ENCODE data around the gene CHD9NB. TPM values are rescaled to one million over a fixed set of nuclear protein-coding genes. Genes with fewer than 3 reads are reported as not detected.
A peak's percentile ranks its signal among the peaks of the same experiment; 100 is the strongest.
"Not testable (repeated sequence)": the region's sequence is repeated elsewhere in the genome, so short reads cannot be mapped to it uniquely, and the experiment has no call there.

The CHD9NB gene
- total RNA-seq, 1 experiment from 2014 or later, result 3.8 TPM

DNA sequence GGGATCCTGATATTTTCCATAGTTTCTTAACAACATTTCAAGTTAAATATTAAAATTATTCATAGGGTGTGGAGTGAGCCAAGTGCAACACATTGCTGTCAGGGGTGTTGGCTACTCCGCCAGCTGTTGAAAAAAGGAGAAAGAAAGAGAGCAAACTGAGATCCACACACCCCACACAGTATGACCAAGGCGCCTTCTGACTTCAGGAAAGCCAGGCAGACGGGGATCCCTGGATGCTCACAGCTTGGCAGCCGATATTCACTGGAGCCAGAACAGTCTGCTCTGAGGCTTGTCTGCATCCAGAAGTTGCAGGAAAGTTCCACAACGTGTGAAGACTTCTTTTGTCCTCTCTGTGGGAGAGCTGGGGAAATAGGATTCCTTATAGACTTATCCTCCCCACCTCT, 9.3 kb downstream of the CHD9NB start:
- no peak for DNase-seq (ENCODE audit: low read depth)
- in situ Hi-C loops (cut with HindIII; ENCODE audit: low pct_unique_long_range_greater_than_20kb, low sequenced_read_pairs), result no loop called here

DNA sequence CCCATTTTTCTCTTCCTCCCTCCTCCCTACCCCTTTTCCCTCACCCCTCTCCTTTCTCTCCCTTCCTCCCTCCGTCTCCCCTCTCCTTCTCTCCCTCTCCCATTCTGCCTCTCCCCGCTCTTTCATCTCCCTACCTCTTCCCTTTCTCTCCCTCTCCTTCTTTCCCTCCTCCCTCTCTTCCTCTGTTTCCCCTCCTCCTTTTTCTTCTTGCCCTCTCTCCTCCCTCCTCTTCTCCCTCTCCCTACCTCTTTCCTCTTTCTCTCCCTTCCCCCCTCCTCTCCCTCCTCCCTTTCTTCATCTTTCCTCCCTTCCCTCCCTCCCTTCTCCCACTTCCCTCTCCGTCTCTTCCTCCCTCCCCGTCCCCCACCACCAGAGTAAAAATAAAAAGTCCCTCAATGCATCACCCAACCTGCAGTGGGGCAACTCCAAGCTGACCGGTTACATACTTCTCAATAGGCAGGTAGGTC, 10.4 kb downstream of the CHD9NB start:
- in situ Hi-C loops (cut with HindIII; ENCODE audit: low pct_unique_long_range_greater_than_20kb, low sequenced_read_pairs), result no loop called here
- DNase-seq (ENCODE audit: low read depth), result no peak

DNA sequence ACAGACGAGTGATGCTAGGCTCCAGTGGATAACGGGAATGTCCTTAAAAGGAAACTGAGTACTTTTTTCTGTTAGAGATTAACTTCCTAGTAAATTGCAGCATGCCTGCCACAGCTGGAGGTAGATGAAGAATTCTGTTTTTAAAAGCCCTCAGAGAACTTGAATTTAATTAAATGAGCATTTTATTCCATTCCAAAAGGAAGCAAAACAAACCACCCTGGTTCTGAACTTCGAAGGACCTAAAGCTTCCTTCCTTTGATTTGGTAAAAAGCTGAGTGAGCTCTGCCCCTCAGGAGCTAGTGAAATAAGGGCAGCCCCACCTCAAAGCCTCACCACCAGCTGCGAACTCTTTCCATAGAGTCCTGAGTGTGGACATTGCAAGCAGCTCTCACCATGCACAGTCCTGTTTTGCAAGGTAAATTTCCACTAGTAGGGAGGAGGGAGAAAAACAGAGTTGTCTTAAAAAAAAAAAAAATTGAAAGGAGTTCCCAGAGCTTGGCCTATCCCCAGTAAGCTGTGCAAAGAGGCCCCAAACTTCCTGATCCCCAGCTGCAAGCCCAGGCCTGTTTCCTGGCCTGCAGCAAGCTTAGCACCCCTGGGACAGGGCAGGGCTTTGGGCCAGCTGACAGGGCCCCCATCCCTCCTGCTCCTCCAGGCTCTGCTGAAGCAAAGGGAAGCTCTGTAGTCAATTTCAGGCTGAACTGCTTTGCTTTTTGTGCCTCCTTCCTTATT, 11.2 kb downstream of the CHD9NB start:
- in situ Hi-C loops (cut with HindIII; ENCODE audit: low pct_unique_long_range_greater_than_20kb, low sequenced_read_pairs), result no loop called here
- DNase-seq (ENCODE audit: low read depth), result peak; percentile 21

DNA sequence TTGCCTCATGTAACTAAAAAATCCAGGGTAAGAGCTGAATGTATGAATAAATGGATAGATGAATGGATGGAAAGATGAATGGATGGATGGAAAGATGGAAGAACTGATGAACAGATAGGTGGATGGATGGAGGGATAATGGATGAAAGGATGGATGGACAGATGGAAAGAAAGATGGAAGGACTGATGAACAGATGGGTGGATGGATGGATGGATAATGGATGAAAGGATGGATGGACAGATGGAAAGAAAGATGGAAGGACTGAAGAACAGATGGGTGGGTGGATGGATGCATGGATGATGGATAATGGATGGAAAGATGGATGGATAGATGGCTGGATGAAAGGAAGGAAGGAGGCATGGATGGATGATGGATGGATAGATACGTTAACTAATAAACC, 11.9 kb downstream of the CHD9NB start:
- in situ Hi-C loops (cut with HindIII; ENCODE audit: low pct_unique_long_range_greater_than_20kb, low sequenced_read_pairs), result no loop called here
- DNase-seq (ENCODE audit: low read depth), result no peak

DNA sequence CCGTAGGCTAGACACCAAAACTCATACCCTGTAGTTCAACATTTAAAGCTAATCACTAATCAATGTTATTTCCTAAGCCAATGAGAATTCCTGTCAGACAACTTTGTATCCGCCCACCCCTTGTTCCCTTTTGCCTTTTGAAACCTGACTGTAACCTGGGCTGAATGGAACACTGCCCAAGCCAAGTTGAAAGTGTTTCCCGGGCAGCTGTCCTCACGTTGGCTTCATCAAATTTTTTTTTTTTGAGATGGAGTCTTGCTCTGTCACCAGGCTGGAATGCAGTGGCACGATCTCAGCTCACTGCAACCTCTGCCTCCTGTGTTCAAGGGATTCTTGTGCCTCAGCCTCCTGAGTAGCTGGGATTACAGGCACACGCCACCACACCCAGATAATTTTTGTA, 16.0 kb downstream of the CHD9NB start:
- DNase-seq (ENCODE audit: low read depth); in situ Hi-C loops (cut with HindIII; ENCODE audit: low pct_unique_long_range_greater_than_20kb, low sequenced_read_pairs): not testable (repeated sequence)

DNA sequence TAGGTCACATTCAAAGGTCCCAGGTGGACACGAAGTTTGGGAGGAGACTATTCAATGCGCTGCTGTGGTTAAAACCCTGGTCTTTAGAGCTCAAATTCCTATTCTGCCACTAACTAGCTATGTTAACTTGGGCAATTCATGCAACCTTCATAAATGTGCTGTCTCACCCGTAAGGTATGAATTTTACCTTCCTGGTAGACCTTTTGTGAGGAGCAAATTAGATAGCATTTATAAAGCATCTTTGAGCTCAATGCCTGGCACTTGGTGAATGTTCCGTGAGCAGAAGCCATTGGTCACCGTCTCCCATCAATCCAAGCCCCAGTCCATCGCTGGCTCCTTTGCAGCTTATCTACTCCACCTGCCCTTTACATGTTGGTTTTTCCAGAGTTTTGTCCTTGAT, 16.6 kb downstream of the CHD9NB start:
- in situ Hi-C loops (cut with HindIII; ENCODE audit: low pct_unique_long_range_greater_than_20kb, low sequenced_read_pairs), result no loop called here
- no peak for DNase-seq (ENCODE audit: low read depth)

DNA sequence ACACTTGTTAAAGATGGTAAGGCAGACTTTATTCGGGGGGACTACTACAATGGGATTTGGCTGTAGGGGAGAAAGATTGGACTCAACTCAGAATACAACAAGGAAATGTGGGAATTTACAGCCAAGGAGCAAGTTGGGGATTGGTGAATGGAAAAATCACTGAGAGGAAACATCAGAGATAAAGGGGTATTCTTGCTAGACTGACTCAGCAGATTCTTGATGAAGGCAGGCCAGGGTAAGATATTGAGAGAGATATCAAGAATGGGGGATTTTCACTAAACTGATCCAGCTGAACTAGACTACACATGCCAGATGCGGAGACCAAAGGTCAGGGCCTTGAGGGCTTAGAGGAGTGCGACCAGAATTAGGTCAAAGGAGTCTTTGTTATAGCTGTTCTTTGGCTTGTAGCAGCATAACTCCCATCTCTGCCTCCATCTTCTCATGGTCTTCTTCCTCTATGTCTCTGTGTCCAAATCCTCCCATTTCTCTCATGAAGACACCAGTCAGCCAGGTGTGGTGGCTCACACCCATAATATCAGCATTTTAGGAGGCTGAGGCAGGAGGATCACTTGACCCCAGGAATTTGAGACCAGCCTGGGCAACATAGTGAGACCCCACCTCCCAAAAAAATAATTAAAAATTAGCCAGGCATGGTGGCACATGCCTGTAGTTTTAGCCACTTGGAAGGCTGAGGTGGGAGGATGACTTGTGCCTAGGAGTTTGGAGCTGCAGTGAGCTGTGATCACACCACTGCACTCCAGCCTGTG, 17.3 kb downstream of the CHD9NB start:
- no peak for DNase-seq (ENCODE audit: low read depth)
- in situ Hi-C loops (cut with HindIII; ENCODE audit: low pct_unique_long_range_greater_than_20kb, low sequenced_read_pairs), result no loop called here

DNA sequence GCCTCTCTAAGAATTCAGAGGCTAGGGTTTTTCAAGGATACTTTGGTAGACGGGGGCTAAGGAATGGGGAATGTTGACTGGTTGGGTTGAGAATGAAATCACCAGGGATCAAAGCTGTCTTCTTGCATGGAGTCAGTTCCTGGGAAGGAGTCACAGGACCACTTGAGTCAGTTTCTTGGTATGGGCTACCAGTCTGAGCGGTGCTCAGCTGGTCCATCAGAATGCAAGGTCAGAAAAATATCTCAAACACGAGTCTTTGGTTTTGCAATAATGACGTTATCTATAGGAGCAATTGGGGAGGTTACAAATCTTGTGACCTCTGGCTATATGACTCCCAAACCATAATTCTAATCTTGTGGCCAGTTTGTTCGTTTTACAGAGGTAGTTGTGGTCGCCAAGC, 18.4 kb downstream of the CHD9NB start:
- in situ Hi-C loops (cut with HindIII; ENCODE audit: low pct_unique_long_range_greater_than_20kb, low sequenced_read_pairs), result no loop called here
- DNase-seq (ENCODE audit: low read depth), result no peak

DNA sequence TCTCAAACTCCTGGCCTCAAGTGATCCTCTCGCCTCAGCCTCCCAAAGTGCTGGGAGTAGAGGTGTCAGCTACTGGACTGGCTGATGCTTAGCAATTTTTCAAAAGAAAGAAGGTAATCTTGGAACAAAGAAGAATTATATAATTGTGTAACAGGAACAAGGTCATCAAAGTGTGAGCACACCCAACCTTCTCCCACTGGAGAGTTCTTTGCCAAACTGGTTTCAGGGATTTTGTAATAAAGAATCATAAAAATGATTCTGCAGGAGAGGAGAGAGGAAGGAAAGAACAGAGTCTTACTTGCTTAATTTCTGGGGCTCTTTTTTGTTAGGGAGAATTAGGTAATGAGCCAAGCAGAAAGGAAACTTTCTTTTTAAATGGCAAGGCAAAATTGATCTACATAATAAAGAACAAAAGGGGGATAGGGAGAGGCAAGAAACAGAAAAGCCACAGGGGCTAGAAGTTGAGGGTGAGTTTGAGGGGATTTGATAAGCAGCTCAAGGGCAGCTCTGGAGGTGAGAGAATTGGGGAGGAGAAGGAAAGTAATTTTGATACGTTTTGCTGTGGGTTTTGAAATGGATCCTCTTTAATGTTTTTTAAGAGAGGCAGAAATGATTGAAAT, 21.3 kb downstream of the CHD9NB start:
- in situ Hi-C loops (cut with HindIII; ENCODE audit: low pct_unique_long_range_greater_than_20kb, low sequenced_read_pairs), result no loop called here
- DNase-seq (ENCODE audit: low read depth), result no peak

DNA sequence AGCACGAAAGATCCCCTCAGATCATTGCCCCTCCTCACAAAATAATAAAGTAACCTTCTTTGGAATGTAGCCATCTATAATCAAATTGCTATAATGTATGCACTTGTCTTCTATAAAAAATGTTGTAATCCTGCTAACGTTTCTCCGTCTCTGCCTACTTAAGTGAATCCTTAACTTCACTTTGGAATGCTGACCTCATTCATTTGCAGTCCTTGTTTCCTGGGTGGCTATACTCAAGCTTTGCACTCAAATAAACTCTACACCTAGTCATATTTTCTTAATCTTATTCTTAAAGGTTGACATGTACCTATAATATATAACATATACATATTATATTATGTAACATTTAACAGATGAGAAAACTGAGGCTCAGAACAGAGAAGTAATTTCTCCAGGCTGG, 22.7 kb downstream of the CHD9NB start:
- in situ Hi-C loops (cut with HindIII; ENCODE audit: low pct_unique_long_range_greater_than_20kb, low sequenced_read_pairs), result no loop called here

DNA sequence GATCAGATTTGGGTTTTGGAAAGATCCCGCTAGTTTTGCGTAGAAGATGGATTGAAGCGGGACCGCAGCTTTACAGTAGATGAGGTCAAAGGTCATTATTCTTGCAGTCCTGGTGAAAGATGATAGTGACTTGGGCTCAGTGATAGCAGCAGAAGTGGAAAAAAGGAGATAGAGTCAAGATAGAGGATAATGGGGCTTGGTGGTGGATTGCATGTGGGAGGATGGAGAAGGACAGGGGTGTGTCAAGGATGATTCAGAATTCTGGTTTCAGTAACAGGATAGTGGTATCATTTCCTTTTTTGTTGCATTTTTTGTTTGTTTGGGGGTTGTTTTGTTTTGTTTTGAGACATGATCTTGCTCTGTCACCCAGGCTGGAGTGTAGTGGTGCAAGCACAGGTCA, 28.7 kb downstream of the CHD9NB start:
- DNase-seq (ENCODE audit: low read depth), result no peak
- in situ Hi-C loops (cut with HindIII; ENCODE audit: low pct_unique_long_range_greater_than_20kb, low sequenced_read_pairs), result no loop called here

More for the DNA sequence above, 22.7 kb downstream of the CHD9NB start:
- DNase-seq (ENCODE audit: low read depth), result no peak

DNA sequence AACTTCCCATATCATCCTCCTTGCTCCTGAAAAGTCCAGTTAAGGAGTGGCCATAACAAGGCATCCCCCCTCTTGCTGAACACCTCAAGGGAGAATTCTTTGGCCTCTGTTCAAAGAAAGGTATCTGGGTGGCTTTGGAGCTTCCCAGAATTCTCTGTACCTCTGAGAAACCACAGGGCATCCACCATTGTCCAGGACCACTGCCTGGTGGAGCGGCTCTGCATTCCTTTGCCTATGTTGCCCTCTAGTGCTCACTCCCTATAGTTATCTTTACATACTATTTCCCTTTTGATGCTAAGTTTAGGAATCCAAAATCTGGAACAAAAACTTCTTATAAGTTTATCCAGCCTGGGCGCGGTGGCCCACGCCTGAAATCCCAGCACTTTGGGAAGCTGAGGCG, 30.3 kb downstream of the CHD9NB start:
- in situ Hi-C loops (cut with HindIII; ENCODE audit: low pct_unique_long_range_greater_than_20kb, low sequenced_read_pairs), result no loop called here
- DNase-seq (ENCODE audit: low read depth), result peak; percentile 14

DNA sequence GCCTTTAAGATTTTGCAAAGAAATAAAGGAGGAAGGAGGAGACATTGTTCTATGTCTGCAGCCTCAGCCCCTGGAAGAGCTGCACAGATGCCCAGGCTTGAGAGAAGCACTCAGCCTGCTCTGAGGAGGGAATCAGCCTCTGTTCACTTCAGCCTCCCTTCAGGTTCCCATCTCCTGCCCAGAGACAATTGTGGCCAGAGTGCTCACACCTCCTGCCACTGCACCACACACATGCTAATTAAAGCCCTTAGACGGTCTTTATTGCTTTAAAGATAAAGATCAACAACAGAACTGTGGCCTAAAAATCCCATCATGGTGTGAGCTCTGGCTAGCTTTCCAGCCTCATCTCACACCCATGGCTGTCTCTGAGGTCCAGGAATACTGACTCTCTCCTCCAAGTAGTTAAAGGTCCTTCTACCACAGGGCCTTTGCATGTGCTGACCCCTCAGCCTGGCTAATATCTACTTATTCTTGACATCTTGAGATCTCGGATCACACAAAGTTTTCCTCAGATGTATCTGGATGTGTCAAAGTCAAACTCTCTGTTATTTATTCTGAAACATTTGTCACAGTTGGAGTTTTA, 33.8 kb downstream of the CHD9NB start:
- no peak for DNase-seq (ENCODE audit: low read depth)
- in situ Hi-C loops (cut with HindIII; ENCODE audit: low pct_unique_long_range_greater_than_20kb, low sequenced_read_pairs), result no loop called here

DNA sequence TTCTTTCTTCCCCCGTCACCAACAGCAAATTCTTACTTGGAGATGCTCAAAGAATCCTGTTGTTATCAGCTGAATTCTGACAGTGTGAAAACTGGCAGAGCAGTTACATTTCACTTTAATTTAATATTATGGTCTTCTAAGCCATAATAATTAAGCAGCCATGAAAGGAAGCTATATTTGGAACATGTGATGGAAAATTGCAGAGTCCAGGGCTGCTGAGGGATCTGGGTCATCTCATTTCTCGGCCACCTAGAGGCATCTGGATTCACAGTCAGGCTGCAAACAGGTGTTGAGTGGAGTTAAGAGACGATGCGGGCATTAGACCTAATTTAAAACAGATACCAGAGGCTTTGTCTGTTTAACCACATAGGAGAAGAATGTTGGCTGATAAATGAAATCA, 38.4 kb downstream of the CHD9NB start:
- in situ Hi-C loops (cut with HindIII; ENCODE audit: low pct_unique_long_range_greater_than_20kb, low sequenced_read_pairs), result no loop called here
- no peak for DNase-seq (ENCODE audit: low read depth)

DNA sequence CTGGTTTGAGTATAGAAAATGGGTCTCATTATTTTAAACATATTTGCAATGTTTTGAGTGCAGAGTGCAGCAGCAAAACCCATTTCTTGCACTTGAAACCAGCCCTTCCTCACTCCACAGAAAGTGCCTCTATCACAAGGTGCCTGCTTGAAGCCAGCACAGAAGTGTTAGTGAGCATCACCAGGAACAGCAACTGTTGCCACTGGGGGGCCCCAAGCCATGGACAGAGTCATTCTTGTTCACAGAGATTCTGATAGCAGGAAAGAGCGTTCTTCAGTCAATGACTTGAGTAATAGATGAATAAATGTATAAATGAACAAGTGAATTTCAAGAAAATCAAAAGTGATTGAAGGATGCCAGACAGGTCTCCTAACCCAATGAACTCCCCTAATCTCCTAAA, 45.6 kb downstream of the CHD9NB start:
- in situ Hi-C loops (cut with HindIII; ENCODE audit: low pct_unique_long_range_greater_than_20kb, low sequenced_read_pairs), result no loop called here
- DNase-seq (ENCODE audit: low read depth), result no peak

DNA sequence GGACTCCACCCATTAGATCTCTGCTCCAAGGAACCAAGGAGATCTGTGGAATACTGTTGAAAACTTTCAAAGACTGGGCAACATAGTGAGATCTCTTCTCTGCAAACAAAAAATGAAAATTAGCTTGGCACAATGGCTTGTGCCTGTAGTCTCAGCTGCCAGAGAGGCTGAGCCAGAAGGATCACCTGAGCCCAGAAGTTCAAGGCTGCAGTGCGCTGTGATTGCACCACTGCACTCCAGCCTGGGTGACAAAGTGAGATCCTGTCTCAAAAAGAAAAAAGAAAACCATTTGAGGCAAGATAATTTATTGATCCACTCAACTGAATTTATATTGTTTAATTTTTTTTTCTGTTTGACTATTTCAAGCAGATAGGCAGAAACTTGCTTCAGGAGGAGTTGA, 54.8 kb downstream of the CHD9NB start:
- in situ Hi-C loops (cut with HindIII; ENCODE audit: low pct_unique_long_range_greater_than_20kb, low sequenced_read_pairs), result no loop called here
- no peak for DNase-seq (ENCODE audit: low read depth)

DNA sequence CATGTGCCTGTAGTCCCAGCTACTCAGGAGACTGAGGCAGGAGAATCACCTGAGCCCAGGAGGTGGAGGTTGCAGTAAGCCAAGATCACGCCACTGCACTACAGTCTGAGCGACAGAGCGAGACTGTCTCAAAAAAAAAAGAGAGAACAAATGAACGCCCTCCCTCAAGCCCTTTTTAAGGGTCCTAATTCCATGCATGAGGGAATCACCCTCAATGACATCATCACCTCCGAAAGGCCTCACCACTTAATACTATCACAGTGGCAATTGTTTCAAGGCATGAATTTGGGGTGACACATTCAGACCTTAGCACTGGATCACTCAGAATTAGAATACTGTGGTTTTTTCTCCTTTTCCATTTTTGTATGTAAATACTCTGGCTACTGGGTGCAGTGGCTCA, 57.8 kb downstream of the CHD9NB start:
- DNase-seq (ENCODE audit: low read depth), result no peak
- in situ Hi-C loops (cut with HindIII; ENCODE audit: low pct_unique_long_range_greater_than_20kb, low sequenced_read_pairs), result no loop called here

DNA sequence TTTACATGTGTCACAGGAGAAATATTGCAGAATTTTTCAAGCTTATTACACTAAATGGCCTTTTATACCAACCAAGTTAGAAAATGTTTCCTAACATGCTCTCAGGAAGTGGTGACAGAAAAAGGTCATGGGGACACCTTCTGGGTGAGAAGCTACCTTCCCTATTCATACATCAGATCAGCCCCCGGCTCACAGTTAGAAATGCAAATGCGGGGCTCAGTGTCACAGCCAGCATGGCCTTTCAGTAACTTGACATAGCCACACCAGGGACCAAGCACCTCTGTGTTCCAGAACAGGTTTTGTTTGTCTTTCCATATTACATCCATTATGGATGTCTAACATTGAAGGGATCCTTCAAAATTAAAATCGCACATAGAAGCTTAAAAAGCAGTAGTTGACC, 59.5 kb downstream of the CHD9NB start:
- in situ Hi-C loops (cut with HindIII; ENCODE audit: low pct_unique_long_range_greater_than_20kb, low sequenced_read_pairs), result no loop called here
- DNase-seq (ENCODE audit: low read depth), result no peak

DNA sequence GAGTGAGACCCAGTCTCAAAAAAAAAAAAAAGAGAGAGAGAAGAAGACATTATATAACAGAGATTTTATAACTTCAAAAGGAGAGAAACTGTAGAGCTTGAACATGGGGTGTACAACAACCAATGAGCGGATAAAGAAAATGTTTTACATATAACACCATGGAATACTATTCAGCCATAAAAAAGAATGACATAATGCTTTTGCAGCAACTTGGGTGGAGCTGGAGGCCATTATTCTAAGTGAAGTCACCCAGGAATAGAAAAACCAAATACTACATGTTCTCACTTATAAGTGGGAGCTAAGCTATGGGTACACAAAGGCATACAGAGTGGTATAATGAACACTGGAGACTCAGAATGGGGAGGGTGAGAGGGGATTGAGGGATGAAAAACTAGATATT, 61.1 kb downstream of the CHD9NB start:
- in situ Hi-C loops (cut with HindIII; ENCODE audit: low pct_unique_long_range_greater_than_20kb, low sequenced_read_pairs), result no loop called here

More for the DNA sequence above, 61.1 kb downstream of the CHD9NB start:
- DNase-seq (ENCODE audit: low read depth), result no peak
